Right lobe of liver (tissue), 6 donors: ENCODE measurements around the gene ECHDC3. TPM values are rescaled to one million over a fixed set of nuclear protein-coding genes. Genes with fewer than 3 reads are reported as not detected.

Experiments
- ATAC-seq, 4 donors: fragments of 200-7000 bp; cut with Tn5 transposase; one replicate each; pipeline ENCODE4 v1.9.1; 2020; ENCODE audit warnings: mild to moderate bottlenecking in 4 of 4, moderate library complexity in 4 of 4
- DNase-seq, 3 donors: peaks; one replicate each; pipeline ENCODE4 v3.0.0-alpha.2; 2020
- H3K27ac ChIP-seq, 3 donors: fragments of 200-600 bp; one replicate each; pipeline ENCODE4 v1.8.0; 2022
- H3K27me3 ChIP-seq, 2 donors: fragments of 200-600 bp; one replicate each; pipeline ENCODE4 v1.8.0; 2022
- H3K36me3 ChIP-seq, 4 donors: fragments of 200-600 bp; sonication (generic) in 1 of 4; one replicate each; pipeline versions ENCODE4 v1.5.1 to v1.8.0; 2017 to 2022; ENCODE audit warnings: control low read depth in 1 of 4
- H3K4me1 ChIP-seq, 4 donors: fragments of 200-600 bp; sonication (generic) in 1 of 4; one replicate each; pipeline versions ENCODE4 v1.5.1 to v1.8.0; 2017 to 2022; ENCODE audit warnings: control low read depth in 1 of 4
- H3K4me3 ChIP-seq, 3 donors: fragments of 200-600 bp; one replicate each; pipeline ENCODE4 v1.8.0; 2022
- H3K9me3 ChIP-seq, 4 donors: fragments of 200-600 bp; sonication (generic) in 1 of 4; one replicate each; pipeline versions ENCODE4 v1.5.1 to v1.8.0; 2017 to 2022; ENCODE audit warnings: control low read depth in 1 of 4
- POLR2A ChIP-seq: fragments of 450-650 bp; IDR thresholded peaks from one replicate; pipeline ENCODE4 v1.6.1; 2017; ENCODE audit warnings: antibody characterized with exemption, mild to moderate bottlenecking
- WGBS: methylation state at CpG from one replicate; pipeline ENCODE4 v1.1.6; 2018; ENCODE audit warnings: low coverage, low lambda C conversion rate; ENCODE audit not compliant: insufficient coverage; ENCODE audit errors: missing lambda C conversion rate; 5-methylcytosine and 5-hydroxymethylcytosine counted together
- intact Hi-C, 2 donors: fragments of 100-400 bp; cut with DNase I; formaldehyde crosslinking; loops; one replicate each; pipeline versions ENCODE4 v1.11.2 to v1.14.1; 2022
- total RNA-seq, 6 experiments: library from RNA; depleted of rRNA in 2 of 6; stranded (reverse); fragments of >200 nt in 2 of 6; fragmentation: NEBNext Ultra II Directional in 3 of 6; extraction: Animal tissue kit (Norgen Biotek cat#: 25700) in 3 of 6; gene quantifications; one replicate each; pipeline versions ENCODE4 v1.1.0 to v1.2.4, GENCODE V29; 2016 to 2023
- TF ChIP-seq, protein P1 (sequence below), 4 donors: fragments of 200-600 bp in 3 of 4; fragments of 450-650 bp in 1 of 4; IDR thresholded peaks; one replicate each; pipeline versions ENCODE4 v1.5.1 to v1.8.0; 2016 to 2022; ENCODE audit warnings: antibody characterized with exemption in 4 of 4, mild to moderate bottlenecking in 2 of 4
- donor health status: DM: no; HTN: yes; CAD: no.
- donor health status: DM: no; HTN: no; CAD: no.
- donor health status: DM: no; HTN: no; CAD: no.
- donor health status: DM: no; HTN: yes; CAD: no.
- donor health status: DM: no; HTN: yes; CAD: no.

The ECHDC3 gene
- total RNA-seq, 6 experiments from 2014 or later, result 85.0 to 304 (median 130) TPM

DNA sequence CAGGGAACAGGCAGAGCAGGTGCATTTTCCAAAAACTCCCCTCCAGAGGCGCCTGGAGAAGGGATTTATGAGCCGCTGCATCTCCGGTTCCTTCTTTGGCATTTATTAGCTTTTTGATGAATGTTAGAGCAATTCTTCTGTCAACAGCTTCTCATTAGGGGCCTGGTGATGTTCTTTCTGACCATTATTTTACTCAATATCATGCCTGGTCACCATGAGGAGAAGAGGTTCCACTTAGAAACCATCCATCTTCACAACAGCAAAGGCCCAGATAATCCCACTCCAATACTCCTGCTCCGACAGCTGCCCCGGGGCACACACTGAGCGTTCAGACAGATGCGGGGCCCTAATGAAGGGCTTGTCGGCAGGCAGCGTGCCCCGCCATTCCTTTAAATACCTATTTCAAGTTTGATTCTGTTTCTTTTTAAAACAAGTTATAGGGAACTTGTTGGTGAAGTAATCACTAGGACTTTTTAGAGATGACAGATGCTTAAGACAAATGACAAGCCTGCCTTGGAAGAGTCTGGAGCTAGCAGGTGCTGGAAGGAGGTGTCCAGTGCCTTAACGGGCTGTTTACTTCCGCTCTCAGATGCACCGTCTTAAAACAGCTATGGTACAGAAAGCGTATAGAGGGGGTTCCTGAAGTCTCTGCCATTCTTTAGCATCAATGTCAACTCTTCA, 31.7 kb downstream of the ECHDC3 start:
- no peak for DNase-seq
- no peak for ATAC-seq
- Histone ChIP-seq H3K4me3 (no peak overlapping the region), H3K27ac (no peak overlapping the region), H3K9me3 (no peaks in the 10 kb centered on the region), H3K4me1 (no peaks in the 10 kb centered on the region), H3K36me3 (no peaks in the 10 kb centered on the region), H3K27me3 (no peaks in the 10 kb centered on the region)
- 86% methylated on average over 11 of the region's 14 CpGs for WGBS
- intact Hi-C loops, result no loop called here
- no peak for TF ChIP-seq POLR2A
- TF ChIP-seq, protein P1, sequence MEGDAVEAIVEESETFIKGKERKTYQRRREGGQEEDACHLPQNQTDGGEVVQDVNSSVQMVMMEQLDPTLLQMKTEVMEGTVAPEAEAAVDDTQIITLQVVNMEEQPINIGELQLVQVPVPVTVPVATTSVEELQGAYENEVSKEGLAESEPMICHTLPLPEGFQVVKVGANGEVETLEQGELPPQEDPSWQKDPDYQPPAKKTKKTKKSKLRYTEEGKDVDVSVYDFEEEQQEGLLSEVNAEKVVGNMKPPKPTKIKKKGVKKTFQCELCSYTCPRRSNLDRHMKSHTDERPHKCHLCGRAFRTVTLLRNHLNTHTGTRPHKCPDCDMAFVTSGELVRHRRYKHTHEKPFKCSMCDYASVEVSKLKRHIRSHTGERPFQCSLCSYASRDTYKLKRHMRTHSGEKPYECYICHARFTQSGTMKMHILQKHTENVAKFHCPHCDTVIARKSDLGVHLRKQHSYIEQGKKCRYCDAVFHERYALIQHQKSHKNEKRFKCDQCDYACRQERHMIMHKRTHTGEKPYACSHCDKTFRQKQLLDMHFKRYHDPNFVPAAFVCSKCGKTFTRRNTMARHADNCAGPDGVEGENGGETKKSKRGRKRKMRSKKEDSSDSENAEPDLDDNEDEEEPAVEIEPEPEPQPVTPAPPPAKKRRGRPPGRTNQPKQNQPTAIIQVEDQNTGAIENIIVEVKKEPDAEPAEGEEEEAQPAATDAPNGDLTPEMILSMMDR (IDR thresholded peaks at IDR 0.05), result no peak

DNA sequence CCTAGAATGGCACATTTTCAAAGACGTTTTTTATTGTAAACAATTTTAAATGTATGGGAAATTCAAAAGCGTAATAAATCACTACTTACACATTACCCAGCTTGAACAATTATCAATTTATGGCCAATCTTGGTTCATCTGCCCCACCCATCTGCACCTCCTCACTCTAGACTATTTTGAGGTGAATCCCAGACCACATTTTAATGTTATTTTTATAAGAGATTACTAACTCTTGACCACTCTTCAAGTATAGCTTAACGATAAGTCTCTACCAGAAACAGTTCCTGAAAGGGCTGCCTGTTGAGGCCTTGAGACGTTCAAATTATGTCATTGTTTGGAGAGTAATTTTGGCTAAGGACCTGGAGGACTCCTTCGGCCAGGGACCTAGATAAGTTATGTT, 33.2 kb downstream of the ECHDC3 start:
- ATAC-seq (no peak), DNase-seq (no peak)
- Histone ChIP-seq H3K4me3 (no peak overlapping the region), H3K27me3 (no peaks in the 10 kb centered on the region), H3K4me1 (no peaks in the 10 kb centered on the region), H3K27ac (no peak overlapping the region), H3K36me3 (no peaks in the 10 kb centered on the region), H3K9me3 (no peaks in the 10 kb centered on the region)
- TF ChIP-seq, protein P1 (IDR thresholded peaks at IDR 0.05), result no peak
- TF ChIP-seq POLR2A, result no peak
- intact Hi-C loops, result no loop called here
- 48% methylated on average over 5 of the region's 5 CpGs for WGBS

DNA sequence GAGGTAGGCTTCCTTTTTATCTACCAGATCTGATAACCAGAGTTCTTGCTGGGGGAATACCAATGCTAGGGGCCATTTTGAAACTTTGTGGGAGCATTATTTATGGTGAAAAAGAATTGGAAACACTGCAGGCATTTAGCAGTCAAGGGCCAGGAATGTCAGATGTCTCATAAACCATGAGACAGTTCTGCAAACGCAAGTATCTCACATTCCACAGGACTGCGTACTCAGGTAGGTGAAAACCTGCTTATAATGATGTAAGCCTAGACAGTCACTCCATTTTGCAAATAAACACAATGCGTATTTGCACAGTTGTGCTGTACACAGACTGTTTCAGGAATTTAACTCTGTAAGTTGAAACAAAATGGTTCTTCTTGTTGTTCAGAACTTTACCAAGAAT, 33.9 kb downstream of the ECHDC3 start:
- Histone ChIP-seq H3K36me3 (no peaks in the 10 kb centered on the region), H3K9me3 (no peaks in the 10 kb centered on the region), H3K27me3 (no peaks in the 10 kb centered on the region), H3K4me3 (no peak overlapping the region), H3K27ac (no peak overlapping the region), H3K4me1 (no peaks in the 10 kb centered on the region)
- no peak for ATAC-seq
- 57% methylated on average over 1 of the region's 3 CpGs for WGBS
- no peak for TF ChIP-seq POLR2A
- TF ChIP-seq, protein P1 (IDR thresholded peaks at IDR 0.05), result no peak
- DNase-seq, result no peak
- intact Hi-C loops, result no loop called here

DNA sequence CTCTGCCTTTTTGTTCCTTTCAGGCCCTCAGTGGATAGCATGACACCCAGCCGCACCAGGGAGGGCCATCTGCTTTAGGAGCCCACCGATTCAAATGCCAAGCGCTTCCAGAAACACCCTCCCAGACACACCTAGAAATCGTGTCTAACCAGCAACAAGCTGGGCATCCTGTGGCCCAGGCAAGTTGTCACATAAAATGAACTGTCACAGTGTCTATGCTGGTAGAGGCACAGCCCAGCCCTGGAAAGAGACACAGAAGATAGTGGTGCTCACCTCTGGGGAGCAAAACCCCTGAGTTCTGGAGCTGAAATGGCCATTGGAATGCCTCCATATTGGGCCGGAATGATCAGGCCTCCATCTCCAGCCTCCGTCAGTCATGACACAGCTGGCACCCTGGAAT, 38.9 kb downstream of the ECHDC3 start:
- no peak for ATAC-seq
- Histone ChIP-seq H3K36me3 (no peaks in the 10 kb centered on the region), H3K9me3 (no peaks in the 10 kb centered on the region), H3K4me1 (peaks cover 0 to 8% (median 3%) of the 10 kb centered on the region in 4 donors), H3K4me3 (no peak overlapping the region), H3K27me3 (no peaks in the 10 kb centered on the region), H3K27ac (no peak overlapping the region)
- no peak for TF ChIP-seq POLR2A
- TF ChIP-seq, protein P1 (IDR thresholded peaks at IDR 0.05), result no peak
- DNase-seq, result no peak
- WGBS, result 80% methylated on average over 2 of the region's 6 CpGs
- intact Hi-C loops, result no loop called here
